PC-9 (cell line): ENCODE measurements around the gene SDHB. TPM values are rescaled to one million over a fixed set of nuclear protein-coding genes. Genes with fewer than 3 reads are reported as not detected.

Experiments used
- BruUV-seq: library from RNA; stranded (reverse); fragments of 400-500 nt; replicated peaks from 2 replicates; lab custom pipeline; 2021; lab: Mats Ljungman, UMichigan
- CTCF ChIA-PET: fragments of 300-600 bp; sonication (Branson Sonifier 250); formaldehyde crosslinking; loops from one replicate; lab custom pipeline; 2022; ENCODE audit warnings: antibody characterized with exemption; lab: Charles Lee
- POLR2A ChIA-PET: fragments of 300-600 bp; sonication (Branson Sonifier 250); formaldehyde crosslinking; loops from one replicate; lab custom pipeline; 2022; ENCODE audit warnings: antibody characterized with exemption; ENCODE audit not compliant: unreplicated experiment; lab: Charles Lee
- DNase-seq, 2 experiments: peaks; one replicate each; pipeline versions ENCODE4 v3.0.0 to v3.0.0-alpha.2; 2015 to 2022; ENCODE audit warnings: mixed read lengths in 1 of 2
- H2AFZ ChIP-seq: fragments of 200-600 bp; sonication (generic); 2 replicates; pipeline ENCODE4 v1.8.1; 2017; ENCODE audit warnings: antibody characterized with exemption
- H3F3A ChIP-seq: fragments of 200-600 bp; sonication (generic); 2 replicates; pipeline ENCODE4 v1.8.1; 2017; ENCODE audit warnings: antibody characterized with exemption, mild to moderate bottlenecking, low read depth; ENCODE audit not compliant: insufficient read depth
- H3K27ac ChIP-seq: fragments of 200-600 bp; sonication (generic); 2 replicates; pipeline ENCODE4 v1.6.1; 2016; ENCODE audit warnings: mixed run types
- H3K27me3 ChIP-seq: fragments of 200-600 bp; sonication (generic); 2 replicates; pipeline ENCODE4 v1.6.1; 2016; ENCODE audit warnings: low read depth, mixed run types; ENCODE audit not compliant: insufficient read depth
- H3K36me3 ChIP-seq: fragments of 200-600 bp; sonication (generic); 2 replicates; pipeline ENCODE4 v1.6.1; 2016; ENCODE audit warnings: low read depth, mixed run types
- H3K4me1 ChIP-seq: fragments of 200-600 bp; sonication (generic); replicated peaks from 2 replicates; pipeline ENCODE4 v1.6.1; 2016; ENCODE audit warnings: mixed run types; ENCODE audit not compliant: insufficient read depth
- H3K4me2 ChIP-seq: fragments of 200-600 bp; sonication (generic); 2 replicates; pipeline ENCODE4 v1.6.1; 2017; ENCODE audit warnings: mixed run types
- H3K4me3 ChIP-seq: fragments of 200-600 bp; sonication (generic); 2 replicates; pipeline ENCODE4 v1.6.1; 2016; ENCODE audit warnings: mixed run types
- H3K79me2 ChIP-seq: fragments of 200-600 bp; sonication (generic); 2 replicates; pipeline ENCODE4 v1.6.1; 2017; ENCODE audit warnings: low read depth, mixed run types
- H3K9me2 ChIP-seq: fragments of 200-600 bp; sonication (generic); 2 replicates; pipeline ENCODE4 v1.8.1; 2017; ENCODE audit warnings: mild to moderate bottlenecking; ENCODE audit not compliant: insufficient read depth
- H3K9me3 ChIP-seq: fragments of 200-600 bp; sonication (generic); 2 replicates; pipeline ENCODE4 v1.8.1; 2016; ENCODE audit warnings: low read depth; ENCODE audit not compliant: insufficient read depth
- H4K20me1 ChIP-seq: fragments of 200-600 bp; sonication (generic); 2 replicates; pipeline ENCODE4 v1.8.1; 2017; ENCODE audit not compliant: insufficient read depth
- CTCF ChIP-seq: fragments of 200-600 bp; sonication (generic); conservative IDR thresholded peaks from 2 replicates; pipeline ENCODE4 v1.6.1; 2017; ENCODE audit warnings: mixed run types, antibody characterized with exemption, mild to moderate bottlenecking, moderate library complexity
- EZH2 ChIP-seq: fragments of 200-600 bp; sonication (generic); IDR thresholded peaks from 2 replicates; pipeline ENCODE4 v1.8.0; 2017; ENCODE audit warnings: antibody characterized with exemption, low read depth
- intact Hi-C: fragments of 100-400 bp; cut with micrococcal nuclease; formaldehyde crosslinking; loops from one replicate; pipeline ENCODE4 v1.10.0; 2022; ENCODE audit not compliant: unreplicated experiment
- total RNA-seq: library from RNA; stranded (reverse); gene quantifications from 2 replicates; pipeline ENCODE4 v1.2.3, GENCODE V29; 2021

Gene SDHB
- total RNA-seq, 1 experiment from 2014 or later = 101 TPM

GRCh38 chr1:16970132-16970910, 83.5 kb downstream of the SDHB start:
- intact Hi-C loops = no loop called here
- no peaks in the 10 kb centered on the region for H3K9me3 ChIP-seq

GRCh38 chr1:16969651-16970050, 84.2 kb downstream of the SDHB start:
- no peaks in the 10 kb centered on the region for H3K4me1 ChIP-seq
- H3F3A ChIP-seq = no peaks in the 10 kb centered on the region
- BruUV-seq = no TSS peak
- no peaks in the 10 kb centered on the region for H3K27me3 ChIP-seq
- no peaks in the 10 kb centered on the region for H3K9me3 ChIP-seq
- POLR2A ChIA-PET = no interaction called here
- intact Hi-C loops = no loop called here
- H3K4me3 ChIP-seq = no peak overlapping the region
- no peaks in the 10 kb centered on the region for H3K79me2 ChIP-seq
- TF ChIP-seq EZH2 (no peak), CTCF (no peak)
- no peaks in the 10 kb centered on the region for H3K36me3 ChIP-seq
- CTCF ChIA-PET = no interaction called here
- no peak overlapping the region for H2AFZ ChIP-seq
- no peak overlapping the region for H3K27ac ChIP-seq
- no peaks in the 10 kb centered on the region for H4K20me1 ChIP-seq
- no peak overlapping the region for H3K4me2 ChIP-seq
- H3K9me2 ChIP-seq = no peaks in the 10 kb centered on the region
- DNase-seq = no peak

More at GRCh38 chr1:16970132-16970910, 83.5 kb downstream of the SDHB start:
- no peak overlapping the region for H3K4me3 ChIP-seq
- no TSS peak for BruUV-seq
- no peaks in the 10 kb centered on the region for H3K36me3 ChIP-seq
- ChIA-PET CTCF (no interaction called here), POLR2A (interaction anchor here (0.6 kb wide), 1 partner anchor 15 kb away, joined by 9 read pairs; no protein-coding TSS in a partner anchor)
- H3K27ac ChIP-seq = no peak overlapping the region
- no peak overlapping the region for H3K4me2 ChIP-seq
- TF ChIP-seq CTCF = no peak
- TF ChIP-seq EZH2 = no peak
- H4K20me1 ChIP-seq = no peaks in the 10 kb centered on the region
- DNase-seq = no peak
- H3F3A ChIP-seq = no peaks in the 10 kb centered on the region
- no peaks in the 10 kb centered on the region for H3K9me2 ChIP-seq
- no peaks in the 10 kb centered on the region for H3K4me1 ChIP-seq
- no peaks in the 10 kb centered on the region for H3K27me3 ChIP-seq
- no peaks in the 10 kb centered on the region for H3K79me2 ChIP-seq
- no peak overlapping the region for H2AFZ ChIP-seq

GRCh38 chr1:16969057-16969611, 84.7 kb downstream of the SDHB start:
- Histone ChIP-seq H3K9me2 (no peaks in the 10 kb centered on the region), H3K9me3 (no peaks in the 10 kb centered on the region), H3K36me3 (no peaks in the 10 kb centered on the region), H3K27ac (no peak overlapping the region), H3K79me2 (no peaks in the 10 kb centered on the region), H2AFZ (no peak overlapping the region), H3F3A (no peaks in the 10 kb centered on the region), H4K20me1 (no peaks in the 10 kb centered on the region), H3K4me2 (no peak overlapping the region), H3K4me3 (no peak overlapping the region), H3K4me1 (no peaks in the 10 kb centered on the region), H3K27me3 (no peaks in the 10 kb centered on the region)
- ChIA-PET CTCF (no interaction called here), POLR2A (no interaction called here)
- intact Hi-C loops = no loop called here
- DNase-seq = no peak
- TF ChIP-seq EZH2 (no peak), CTCF (no peak)
- no TSS peak for BruUV-seq

Other genes starting within 250 kb of the SDHB start
- 1,333 and 3,235 TPM in 2 replicates for gene RNU1-2, start 158.1 kb downstream of the SDHB start, total RNA-seq
- 18.4 and 18.9 TPM in 2 replicates for gene CROCC, start 132.1 kb downstream of the SDHB start, total RNA-seq
- gene MFAP2, start 73.4 kb downstream of the SDHB start, total RNA-seq = 6.3 and 12.5 TPM in 2 replicates
- 39.9 and 43.6 TPM in 2 replicates for gene ATP13A2, start 42.1 kb downstream of the SDHB start, total RNA-seq
- gene PADI2, start 65.4 kb upstream of the SDHB start, total RNA-seq = 14.0 and 16.7 TPM in 2 replicates
- gene PADI1, start 151.1 kb upstream of the SDHB start, total RNA-seq = 27.7 and 28.3 TPM in 2 replicates
- gene PADI3, start 195.1 kb upstream of the SDHB start, total RNA-seq = 1.1 and 5.0 TPM in 2 replicates